Measurements from ENCODE around the gene TRIO.

The TRIO gene

DNA sequence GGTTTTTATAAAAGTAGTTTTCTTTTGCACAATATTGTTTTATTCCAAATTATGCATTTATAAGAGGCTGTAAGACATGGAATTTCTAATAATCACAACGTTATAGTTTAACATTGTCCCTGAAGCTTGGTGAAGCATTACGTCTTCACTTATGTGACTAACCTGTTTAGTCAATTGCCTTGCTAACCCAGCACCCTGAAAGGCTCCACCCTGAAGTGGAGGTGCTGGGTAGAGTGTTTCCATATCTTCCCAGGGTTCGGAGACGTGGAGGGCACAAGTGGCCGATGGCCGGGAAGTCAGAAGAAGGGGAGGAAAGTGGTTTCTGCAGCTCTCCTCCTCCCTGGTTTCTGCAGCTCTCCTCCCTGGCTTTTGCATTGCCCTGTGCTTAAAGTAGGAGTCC, 83.4 kb downstream of the TRIO start:
- no peak for DNase-seq (ENCODE audit: low spot score)

DNA sequence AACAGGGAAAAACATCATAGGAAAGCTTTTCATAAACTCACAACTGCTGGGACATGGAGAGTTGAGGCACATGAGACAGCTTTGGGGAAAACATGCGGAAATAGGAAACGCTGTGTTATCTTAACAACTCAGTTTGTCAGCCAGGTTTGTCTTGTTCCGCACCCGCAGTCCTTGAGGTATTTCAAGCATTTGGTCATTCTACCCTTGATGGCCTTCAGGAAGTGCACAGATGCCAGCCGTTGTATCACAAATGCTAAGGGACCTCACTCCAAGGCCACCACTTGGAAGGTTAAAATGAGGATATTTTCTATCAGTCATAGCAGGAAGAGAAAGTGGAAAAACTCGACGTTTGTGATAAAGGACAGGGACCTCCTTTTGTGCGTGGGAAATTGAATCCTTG, 83.8 kb downstream of the TRIO start:
- DNase-seq (ENCODE audit: low spot score) = no peak

DNA sequence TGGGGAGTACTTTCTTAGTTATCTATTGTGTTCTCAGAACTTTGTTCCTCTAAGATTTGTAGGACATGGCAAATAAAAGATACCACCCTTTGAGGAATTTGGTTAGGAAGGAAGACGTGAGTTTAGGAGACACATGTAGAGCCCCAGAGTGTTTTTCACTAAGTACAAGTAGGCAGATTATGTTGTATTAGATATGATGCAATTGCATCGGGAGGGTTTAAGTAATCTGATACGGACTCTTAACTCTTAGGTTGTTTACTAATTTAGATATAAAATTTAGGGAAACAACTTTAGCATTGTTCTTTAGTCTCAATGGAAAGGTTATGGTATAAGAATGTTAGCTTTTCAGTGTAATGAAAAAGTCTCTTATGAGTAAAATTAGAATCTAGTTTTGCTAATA, 84.4 kb downstream of the TRIO start:
- no peak for DNase-seq (ENCODE audit: low spot score)

DNA sequence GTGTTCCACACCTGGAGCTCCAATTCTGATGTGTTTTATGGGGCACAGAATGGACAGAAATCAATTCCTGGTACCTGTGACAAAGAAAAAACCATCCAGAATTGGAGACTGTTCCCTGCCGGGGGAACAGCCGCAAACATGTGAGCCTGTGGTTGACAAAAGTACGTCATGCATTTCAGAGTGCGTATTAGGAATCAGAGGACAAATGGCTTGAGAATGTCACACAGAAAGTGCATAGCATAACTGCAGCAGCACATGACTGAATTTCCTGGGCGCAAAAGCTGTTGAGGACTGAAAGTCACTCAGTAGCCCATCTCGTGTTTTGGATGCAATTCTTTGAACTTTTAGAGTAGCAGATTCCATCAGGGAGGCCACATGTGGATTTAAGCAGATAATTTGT, 85.1 kb downstream of the TRIO start:
- no peak for DNase-seq (ENCODE audit: low spot score)

DNA sequence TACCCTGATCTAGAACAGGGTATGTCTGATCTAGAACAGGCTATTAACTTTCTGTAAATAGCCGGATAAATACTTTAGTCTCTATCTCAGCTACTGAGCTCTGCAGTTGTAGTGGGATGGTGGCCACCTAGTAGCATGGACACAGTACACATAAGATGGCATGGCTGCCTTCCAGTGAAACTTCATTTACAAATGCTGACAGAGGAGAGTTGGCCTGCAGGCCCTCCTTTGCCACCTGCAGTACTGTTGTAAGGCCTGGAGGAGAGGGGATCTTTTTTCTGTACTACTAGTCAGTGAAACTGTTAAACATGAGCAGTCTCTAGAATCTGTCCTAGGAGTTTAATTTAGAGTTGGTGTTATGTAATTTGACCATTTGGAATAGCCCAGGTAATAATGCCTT, 86.0 kb downstream of the TRIO start:
- no peak for DNase-seq (ENCODE audit: low spot score)

DNA sequence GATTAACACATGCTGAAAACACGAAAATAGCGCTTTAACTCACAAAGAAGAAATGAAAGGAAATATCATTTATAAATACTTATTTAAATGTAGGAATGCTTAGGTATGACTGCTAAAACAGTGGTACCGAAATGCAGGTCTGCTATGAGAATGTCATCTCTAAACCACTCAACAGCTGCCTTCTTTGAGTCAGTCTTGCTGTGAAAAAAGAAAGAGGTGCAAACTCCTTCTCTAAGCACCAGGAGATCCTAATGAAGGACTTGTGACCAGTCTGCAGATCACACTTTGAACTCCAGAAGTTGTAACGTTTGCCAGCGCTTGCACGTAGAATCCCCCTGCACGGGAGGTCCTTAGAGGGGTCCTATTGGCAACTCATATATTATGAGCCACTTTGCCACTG, 86.6 kb downstream of the TRIO start:
- DNase-seq (ENCODE audit: low spot score) = no peak

DNA sequence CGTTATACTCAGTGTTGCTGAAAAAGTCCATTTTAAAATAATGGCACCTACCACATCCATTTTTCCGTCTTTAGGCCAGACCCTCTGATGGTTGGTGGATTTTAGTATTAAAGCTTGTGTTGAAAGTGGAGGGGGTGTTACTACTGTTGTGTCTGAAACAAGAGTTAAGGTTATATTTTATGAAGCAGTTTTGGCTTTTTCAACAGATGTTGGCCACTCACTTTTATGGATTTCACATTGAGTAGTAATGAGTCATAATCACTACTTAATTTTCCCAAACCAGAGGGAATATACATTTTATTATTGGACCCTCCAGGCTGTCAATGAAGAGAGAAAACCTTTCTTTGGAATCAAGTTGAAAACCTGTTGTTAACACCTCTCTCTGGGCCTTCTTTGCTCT, 88.0 kb downstream of the TRIO start:
- DNase-seq (ENCODE audit: low spot score) = no peak

DNA sequence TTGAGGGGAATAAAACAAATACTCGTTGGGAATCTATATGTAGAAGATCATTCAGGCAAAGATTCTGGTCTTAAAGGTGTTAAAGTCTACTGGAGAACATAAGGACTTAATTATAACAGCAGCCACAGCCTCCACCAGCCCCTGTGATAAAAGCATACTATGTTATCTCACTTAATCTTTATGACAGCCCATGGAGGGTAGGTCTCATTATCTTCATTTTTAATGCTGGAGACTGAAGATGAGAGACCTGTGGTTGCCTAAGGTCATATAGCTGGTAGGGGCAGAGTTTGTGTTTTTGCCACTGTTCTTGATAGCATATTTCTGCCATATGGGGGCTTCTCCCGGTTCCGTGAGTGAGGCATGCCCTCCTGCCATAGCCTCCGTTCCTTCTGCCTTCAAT, 88.7 kb downstream of the TRIO start:
- no peak for DNase-seq (ENCODE audit: low spot score)

DNA sequence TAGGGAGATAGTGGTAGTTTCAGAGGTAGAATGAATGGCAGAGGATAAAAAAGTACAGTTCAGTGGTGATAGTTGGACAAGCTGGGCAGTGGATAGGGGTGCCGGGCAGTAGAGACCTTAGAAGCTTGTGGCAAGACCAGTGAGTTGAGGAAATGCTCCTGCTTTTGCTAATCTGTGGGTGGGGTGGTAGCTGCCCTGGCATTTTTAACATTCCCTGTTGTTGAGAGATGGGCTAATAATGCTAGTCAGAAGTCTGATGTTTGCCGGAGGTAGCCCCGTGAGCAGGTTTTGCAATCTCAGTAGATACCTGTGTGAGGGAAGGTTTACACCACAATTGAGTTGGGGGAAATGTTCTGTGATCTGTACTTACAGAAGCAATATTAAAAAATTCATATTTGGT, 91.1 kb downstream of the TRIO start:
- no peak for DNase-seq (ENCODE audit: low spot score)

DNA sequence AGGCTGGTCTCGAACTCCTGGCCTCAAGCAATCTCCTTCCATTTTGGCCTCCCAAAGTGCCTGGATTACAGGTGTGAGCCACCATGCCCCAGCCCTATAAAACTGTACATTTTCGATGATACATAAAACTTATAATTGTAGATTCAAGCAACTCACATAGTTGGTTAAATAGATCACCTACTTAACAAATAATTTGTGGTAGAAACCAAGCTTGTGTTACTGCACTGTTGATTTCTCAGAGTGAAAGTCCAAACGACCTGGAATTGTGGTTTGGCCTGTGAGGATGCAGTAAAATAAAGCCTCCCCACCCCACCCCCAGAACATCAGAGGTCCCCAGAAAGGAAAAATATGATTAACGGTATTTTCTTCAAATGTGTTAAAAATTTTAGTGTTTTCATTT, 92.7 kb downstream of the TRIO start:
- DNase-seq (ENCODE audit: low spot score) = no peak

DNA sequence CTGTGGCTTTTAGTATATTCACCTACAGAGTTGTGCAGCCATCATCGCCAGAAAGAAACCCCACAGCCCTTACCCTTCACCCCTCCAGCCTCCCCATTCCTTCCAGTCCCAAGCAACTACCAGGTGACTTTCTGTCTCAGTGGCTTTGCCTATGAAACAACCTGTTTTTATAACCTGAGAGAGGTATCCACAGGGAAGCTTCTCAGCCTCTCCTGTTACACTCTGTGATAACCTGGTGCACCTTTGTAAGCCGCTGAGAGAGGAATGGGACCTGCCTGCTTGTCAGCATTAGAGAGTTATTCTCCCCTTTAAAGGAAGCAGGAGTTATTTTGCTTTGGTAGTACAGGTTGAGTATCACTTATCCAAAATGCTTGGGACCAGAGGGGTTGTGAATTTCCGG, 93.6 kb downstream of the TRIO start:
- DNase-seq (ENCODE audit: low spot score) = no peak

DNA sequence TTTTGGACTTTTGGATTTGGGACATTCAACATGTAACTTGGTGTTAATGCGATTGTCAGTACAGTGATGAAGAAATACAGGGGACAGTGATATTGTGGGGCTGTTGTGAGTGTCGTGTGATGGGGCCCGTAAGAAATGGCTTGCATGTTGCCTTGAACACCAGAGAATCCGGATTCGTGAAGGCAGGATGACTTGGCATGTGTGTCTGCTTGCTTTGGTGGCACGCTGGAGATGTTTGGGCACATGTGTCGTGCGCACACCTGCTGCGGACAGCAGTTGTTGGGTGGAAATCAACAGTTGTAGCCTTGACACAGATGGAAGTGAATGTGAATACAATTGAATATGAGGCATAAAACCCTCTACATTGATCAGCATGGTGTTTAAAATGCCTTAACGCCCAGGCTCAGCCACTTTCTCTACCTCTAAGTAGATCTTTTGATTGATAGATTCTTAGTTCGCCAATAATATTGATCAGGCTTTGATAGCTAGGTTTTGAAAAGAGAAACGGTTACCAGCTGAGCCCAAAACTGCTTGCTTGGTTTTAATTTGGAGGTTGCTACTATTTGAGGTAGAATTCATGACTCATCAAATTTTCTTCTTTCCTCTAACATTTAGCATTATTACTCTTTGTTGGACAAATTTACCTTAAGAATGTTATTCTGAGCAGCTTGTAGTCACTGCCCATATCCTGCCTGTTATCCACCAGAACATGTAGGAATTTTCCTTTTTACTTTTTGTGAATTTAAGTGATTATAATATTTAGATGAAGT, 94.4 kb downstream of the TRIO start:
- no peak for DNase-seq (ENCODE audit: low spot score)

DNA sequence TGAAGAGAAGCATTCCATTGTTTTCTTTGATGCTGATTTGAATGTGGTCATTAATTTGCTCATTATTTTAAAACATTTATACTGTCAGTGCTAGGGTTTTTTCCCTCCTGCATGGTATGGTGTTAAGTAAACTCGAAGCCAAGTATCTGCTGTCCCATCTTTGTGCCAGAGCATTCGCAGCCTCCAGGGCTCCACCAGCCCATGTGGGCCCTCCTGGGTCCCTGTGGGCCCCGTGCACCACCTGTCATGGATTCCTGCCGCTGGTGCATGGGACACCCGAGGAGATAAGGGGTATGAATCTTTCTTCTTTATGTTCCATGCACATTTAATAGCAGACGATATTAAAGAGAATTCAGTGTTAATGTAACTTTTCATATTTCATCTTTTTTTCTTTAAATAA, 95.1 kb downstream of the TRIO start:
- DNase-seq (ENCODE audit: low spot score) = no peak

DNA sequence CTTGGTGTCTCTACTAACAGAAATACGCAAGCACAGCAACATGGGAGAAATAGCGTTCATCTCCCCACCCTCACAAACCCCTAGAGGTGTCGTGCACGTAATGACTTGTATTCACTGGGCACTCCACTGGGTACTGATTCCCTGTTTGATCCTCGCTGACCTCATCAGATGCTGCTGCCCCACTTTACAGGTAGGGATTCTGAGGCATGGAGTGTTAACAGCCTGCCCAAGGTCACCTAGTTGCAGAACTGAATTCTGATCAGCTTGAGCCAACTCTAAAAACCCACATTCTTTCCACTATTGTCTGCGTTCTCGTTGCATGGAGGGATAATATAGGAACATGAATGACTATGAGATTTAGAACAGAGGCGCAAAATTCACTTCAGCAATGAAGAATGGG, 96.3 kb downstream of the TRIO start:
- DNase-seq (ENCODE audit: low spot score) = no peak

DNA sequence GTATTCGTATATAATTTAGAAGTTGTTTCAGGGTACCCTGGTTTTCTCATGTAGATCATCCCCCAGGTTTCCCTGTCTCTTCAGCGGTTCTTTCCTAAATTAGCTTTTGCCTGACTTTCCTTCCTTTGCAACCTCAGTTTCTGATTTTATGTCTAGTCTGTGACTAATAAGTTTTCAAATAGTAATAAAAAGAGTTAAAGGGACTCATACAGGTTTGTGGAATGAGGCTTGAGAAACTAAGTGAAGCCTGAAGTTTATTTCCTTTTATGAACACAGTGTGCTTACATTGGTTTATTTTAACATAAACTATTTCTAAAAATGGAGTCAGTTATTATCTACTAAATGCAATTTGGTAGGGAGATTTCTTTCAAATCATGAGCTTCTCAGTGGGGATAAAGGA, 96.8 kb downstream of the TRIO start:
- DNase-seq (ENCODE audit: low spot score) = no peak

DNA sequence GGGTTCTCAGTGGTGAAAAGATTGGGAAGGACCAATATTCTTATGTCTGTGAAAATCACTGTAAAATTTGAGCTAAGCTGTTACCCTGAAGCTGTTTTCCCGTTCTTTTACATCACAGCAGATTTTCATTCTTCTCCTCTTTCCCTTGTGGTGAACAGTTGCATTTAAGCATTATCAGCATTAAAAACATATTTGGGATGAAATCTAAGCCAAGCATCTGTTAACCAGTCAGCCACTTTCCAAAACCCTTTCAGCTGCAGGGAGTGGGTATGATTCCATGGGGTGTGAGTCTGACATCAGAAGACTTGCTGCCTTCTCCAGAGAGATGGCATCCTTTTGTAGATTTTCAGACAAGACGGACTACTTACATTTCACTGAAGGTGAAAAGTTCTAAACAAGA, 97.2 kb downstream of the TRIO start:
- no peak for DNase-seq (ENCODE audit: low spot score)

DNA sequence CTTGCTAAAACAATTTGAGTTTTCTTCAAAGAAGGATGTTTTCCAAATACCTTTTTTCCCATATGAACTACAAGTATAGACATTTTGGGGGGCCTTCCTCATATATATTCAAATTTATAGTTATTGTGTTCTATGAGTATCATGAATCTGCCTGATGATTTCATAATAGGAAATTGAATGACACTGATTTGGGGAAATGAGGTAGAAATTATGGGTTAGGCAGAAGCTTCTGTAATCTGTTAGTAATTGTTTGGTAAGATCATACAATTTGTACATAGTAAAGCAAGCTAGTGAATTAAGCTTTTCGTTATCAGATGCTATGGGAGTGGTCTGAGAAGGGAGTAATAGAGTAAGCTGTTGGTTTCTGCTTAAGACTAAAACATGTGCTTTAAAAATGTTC, 98.0 kb downstream of the TRIO start:
- DNase-seq (ENCODE audit: low spot score) = no peak

DNA sequence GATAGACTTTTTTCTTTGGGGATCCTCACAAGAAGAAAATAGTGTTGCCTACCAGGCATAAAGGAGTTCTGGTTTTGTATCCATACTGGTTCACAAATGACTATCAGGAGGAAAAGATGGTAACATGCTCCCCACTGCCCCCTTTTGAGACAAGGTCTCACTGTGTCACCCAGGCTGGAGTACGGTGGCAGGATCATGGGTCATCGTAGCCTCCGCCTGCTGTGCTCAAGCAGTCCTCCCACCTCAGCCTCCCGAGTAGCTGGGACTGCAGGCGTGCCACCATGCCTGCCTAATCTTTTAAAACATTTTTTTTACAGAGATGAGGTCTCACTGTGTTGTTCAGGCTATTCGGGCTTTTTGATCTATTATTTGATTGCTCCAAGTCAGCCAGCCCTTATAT, 99.3 kb downstream of the TRIO start:
- DNase-seq (ENCODE audit: low spot score) = no peak

DNA sequence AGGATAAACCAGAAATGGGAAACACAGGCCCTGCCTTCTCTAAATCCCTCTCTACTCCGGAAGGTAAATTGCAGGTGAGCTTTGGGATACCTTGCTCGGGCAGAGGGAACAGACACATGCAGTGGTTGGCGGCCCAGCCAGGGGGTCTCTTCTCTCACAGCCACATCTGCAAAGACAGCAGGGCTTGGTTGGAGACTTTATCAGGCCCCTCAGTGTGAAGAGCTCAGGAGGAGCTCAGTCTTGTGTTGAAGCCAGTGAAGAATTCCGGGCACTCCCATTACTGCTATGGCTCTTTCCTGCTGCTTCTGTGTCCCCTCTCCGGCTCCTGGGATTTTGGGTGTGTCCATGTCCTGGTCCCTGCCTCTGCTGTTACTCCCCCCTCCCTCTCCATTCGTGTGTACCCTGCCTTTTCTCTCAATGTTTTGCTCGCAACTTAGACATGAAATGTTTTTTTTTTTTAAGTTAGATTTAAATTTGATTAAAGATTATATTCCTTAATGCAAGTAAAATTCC, 99.8 kb downstream of the TRIO start:
- no peak for DNase-seq (ENCODE audit: low spot score)

DNA sequence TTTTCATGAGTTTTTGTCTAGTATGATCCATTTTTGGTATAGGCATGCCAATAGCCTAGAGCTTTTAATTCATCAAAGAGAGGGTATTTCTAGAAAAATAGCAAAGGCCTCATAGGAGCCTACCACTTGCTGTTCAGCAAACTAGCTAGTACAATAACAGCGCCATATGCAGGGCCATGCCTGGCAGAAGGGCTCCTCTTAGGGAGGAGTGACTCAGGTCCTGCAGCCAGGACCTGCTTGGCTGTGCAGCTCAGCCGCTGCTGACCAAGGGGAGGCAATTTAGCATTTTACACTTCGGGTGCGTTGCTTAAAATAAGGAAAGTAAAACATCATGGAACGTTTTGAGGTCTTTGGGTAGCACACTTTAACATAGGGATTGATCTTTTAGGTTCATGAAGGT, 100.6 kb downstream of the TRIO start:
- DNase-seq (ENCODE audit: low spot score) = no peak

DNA sequence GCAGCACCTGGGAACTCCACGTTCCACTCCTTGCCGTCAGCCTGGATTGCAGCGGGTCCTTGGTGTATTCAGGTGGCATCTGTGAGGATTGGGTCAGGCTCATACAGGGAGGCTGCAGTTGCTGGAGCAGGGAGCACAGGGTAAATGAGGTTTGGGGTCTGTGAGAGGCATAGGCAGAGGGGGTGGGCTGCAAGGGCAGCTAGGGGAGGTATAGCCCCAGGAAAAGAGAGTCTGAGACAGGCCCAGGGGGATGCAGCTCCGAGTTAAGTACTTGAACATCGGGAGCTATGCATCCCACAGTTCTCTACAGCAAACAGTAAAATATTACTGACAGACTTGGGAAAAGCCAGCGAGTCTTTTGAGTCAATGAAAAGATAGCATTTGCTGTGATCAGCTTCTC, 101.6 kb downstream of the TRIO start:
- no peak for DNase-seq (ENCODE audit: low spot score)

DNA sequence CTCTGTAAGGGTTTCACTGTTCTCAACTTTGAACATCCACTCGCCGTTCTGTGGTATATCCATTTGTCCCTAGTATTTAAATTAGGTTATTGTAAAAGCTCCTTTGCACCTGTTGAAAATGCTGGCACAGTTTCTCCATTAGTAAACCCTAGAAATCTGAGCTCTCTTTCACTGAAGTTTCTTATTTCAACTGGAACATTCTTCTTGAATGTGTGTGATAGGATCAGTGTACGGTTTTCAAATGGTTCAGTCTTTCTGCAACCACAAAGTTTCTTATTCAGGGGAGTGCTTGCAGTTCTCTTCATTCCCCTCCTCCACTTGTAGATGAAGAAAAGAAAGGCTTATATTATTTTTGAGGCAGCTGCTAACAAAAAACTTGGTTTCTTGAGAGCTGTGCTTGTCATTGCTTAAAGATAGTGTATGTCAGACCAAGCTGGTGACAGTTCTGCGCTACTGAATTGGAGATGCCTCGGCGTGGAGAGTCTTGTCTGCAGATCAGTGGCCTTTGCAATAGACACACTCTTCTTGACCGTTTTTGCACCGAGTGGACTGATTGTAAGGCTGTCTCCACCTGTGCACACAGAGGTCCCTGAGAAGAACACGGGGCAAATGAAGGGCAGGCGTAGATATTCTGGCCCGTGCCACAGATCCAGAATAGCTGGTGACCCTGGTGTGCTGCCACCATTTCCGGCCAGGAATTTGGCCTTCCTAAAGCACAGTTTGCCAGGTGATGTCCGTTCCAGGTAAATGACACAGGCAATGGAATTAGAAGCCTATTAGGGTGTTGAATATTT, 102.2 kb downstream of the TRIO start:
- DNase-seq (ENCODE audit: low spot score) = no peak

DNA sequence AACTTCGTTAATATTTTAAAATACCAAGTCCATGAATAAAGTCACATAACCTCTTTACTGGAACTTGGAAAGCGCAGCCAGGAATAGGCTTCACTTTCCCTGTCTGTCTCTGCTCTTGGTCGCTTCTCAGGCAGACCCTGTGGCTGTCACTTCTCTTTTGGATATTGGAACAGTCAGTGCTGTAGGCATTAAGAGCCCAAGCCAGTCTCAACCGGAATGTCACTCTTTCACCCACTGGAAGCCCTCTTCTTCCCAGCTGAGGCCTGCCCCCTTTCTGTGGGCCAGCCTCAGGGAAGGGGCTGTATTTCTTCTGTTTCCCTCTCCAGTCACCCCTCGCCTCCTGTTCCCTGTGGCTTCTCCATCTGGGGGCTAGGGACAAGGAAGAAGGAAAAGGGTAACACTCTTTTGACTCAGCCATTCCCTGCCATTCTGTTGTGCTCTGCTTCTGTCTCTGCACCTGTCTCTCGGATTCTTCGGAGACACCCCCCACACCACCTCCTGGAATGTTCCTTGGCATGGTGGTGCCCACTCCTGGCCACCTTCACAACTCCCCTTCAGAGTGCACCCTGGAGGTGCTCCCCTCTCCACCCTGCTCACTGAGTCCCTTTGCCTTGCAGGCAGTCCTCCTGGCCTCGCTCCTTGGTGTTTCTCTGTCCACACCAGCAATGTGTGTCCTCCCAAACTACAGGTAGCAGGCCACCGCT, 103.4 kb downstream of the TRIO start:
- DNase-seq (ENCODE audit: low spot score) = no peak
